Vagina (tissue), 2 donors: ENCODE data around the gene WDR7.

Experiments
- CTCF ChIP-seq, 3 experiments: fragments of 450-650 bp in 2 of 3; fragments of 200-600 bp in 1 of 3; sonication (generic) in 1 of 3; IDR thresholded peaks; one replicate each; pipeline ENCODE4 v1.5.1; 2017 to 2019; ENCODE audit warnings: antibody characterized with exemption in 3 of 3, mild to moderate bottlenecking in 2 of 3, moderate library complexity in 2 of 3
- POLR2AphosphoS5 ChIP-seq, 2 donors: sonication (generic); formaldehyde crosslinking; IDR thresholded peaks; one replicate each; pipeline ENCODE4 v1.9.0; 2017; ENCODE audit warnings: antibody characterized with exemption in 2 of 2, mild to moderate bottlenecking in 2 of 2, low read depth in 1 of 2; ENCODE audit not compliant: insufficient read depth in 1 of 2

GRCh38 chr18:56711708-56712445 lies 60.7 kb downstream of the WDR7 start:
- no peak for TF ChIP-seq CTCF (IDR thresholded peaks at IDR 0.05)
- no peak for TF ChIP-seq POLR2AphosphoS5 (IDR thresholded peaks at IDR 0.05; ENCODE audit: insufficient read depth in 1 of 2, low read depth in 1 of 2)
